K562 (cell line): ENCODE measurements around the gene RARG. TPM values are rescaled to one million over a fixed set of nuclear protein-coding genes. Genes with fewer than 3 reads are reported as not detected.

ENCODE experiments used
- BRD4 ChIP-seq: fragments of 200-600 bp; sonication (generic); IDR thresholded peaks from 2 replicates; pipeline ENCODE4 v1.6.1; 2017; ENCODE audit warnings: inconsistent platforms
- CBX3 ChIP-seq, 2 experiments: IDR thresholded peaks; 1 replicate in 1 of 2; 2 replicates in 1 of 2; pipeline ENCODE4 v1.6.1; 2012; ENCODE audit warnings: inconsistent platforms in 2 of 2, low read length in 2 of 2, borderline replicate concordance in 1 of 2, control low read depth in 1 of 2
- DACH1 ChIP-seq: fragments of 450-650 bp; IDR thresholded peaks from 2 replicates; pipeline ENCODE4 v1.6.1; 2018; ENCODE audit not compliant: partially characterized antibody
- DDX20 ChIP-seq: fragments of 450-650 bp; IDR thresholded peaks from 2 replicates; pipeline ENCODE4 v1.6.1; 2016; ENCODE audit warnings: missing genetic modification characterization, low read depth, mild to moderate bottlenecking, missing compliant biosample characterization, moderate library complexity
- ELK3 ChIP-seq: fragments of 450-650 bp; formaldehyde crosslinking; IDR thresholded peaks from 2 replicates; pipeline ENCODE4 v1.4.0; 2020; ENCODE audit warnings: mild to moderate bottlenecking
- GABPA ChIP-seq: fragments of 200-800 bp; sonication (Bioruptor generic); conservative IDR thresholded peaks from 2 replicates; pipeline ENCODE4 v1.6.1; 2016; ENCODE audit warnings: low read depth, missing genetic modification characterization, missing compliant biosample characterization
- KDM2B ChIP-seq: fragments of 250-450 bp; sonication (Bioruptor Pico); IDR thresholded peaks from 2 replicates; pipeline ENCODE4 v1.8.0; 2021; ENCODE audit warnings: mild to moderate bottlenecking, moderate library complexity
- KLF6 ChIP-seq: fragments of 250-450 bp; sonication (Bioruptor Pico); IDR thresholded peaks from 2 replicates; pipeline ENCODE4 v1.4.0; 2020; ENCODE audit warnings: mild to moderate bottlenecking, moderate library complexity, borderline replicate concordance
- PREB ChIP-seq: sonication (generic); formaldehyde crosslinking; IDR thresholded peaks from 2 replicates; pipeline ENCODE4 v1.8.1; 2023; ENCODE audit warnings: mild to moderate bottlenecking, missing genetic modification reagents
- PTRF ChIP-seq: fragments of 450-650 bp; IDR thresholded peaks from 2 replicates; pipeline ENCODE4 v1.6.1; 2016; ENCODE audit warnings: mild to moderate bottlenecking, missing genetic modification characterization, missing compliant biosample characterization
- RFX5 ChIP-seq: IDR thresholded peaks from 2 replicates; pipeline ENCODE4 v1.6.1; 2011; ENCODE audit warnings: low read depth, mild to moderate bottlenecking, improper control_type of control experiment, low read length
- SAFB2 ChIP-seq: fragments of 200-400 bp; formaldehyde crosslinking; IDR thresholded peaks from 2 replicates; pipeline ENCODE4 v1.6.1; 2018; ENCODE audit warnings: borderline replicate concordance, low read length, low read depth, moderate library complexity; ENCODE audit not compliant: severe bottlenecking
- ZNF696 ChIP-seq: fragments of 250-450 bp; sonication (Bioruptor Pico); conservative IDR thresholded peaks from 2 replicates; pipeline ENCODE4 v1.4.0; 2020; ENCODE audit warnings: mild to moderate bottlenecking, moderate library complexity
- ZNF785 ChIP-seq: fragments of 250-450 bp; sonication (Bioruptor Pico); IDR thresholded peaks from 2 replicates; pipeline ENCODE4 v1.4.0; 2020; ENCODE audit warnings: mild to moderate bottlenecking
- polyA plus RNA-seq, 8 experiments: library from polyadenylated mRNA; depleted of rRNA in 4 of 8; stranded (reverse) in 5 of 8; unstranded in 3 of 8; fragments of >200 nt; fragmentation: Nextera tagmentation in 2 of 8; fragmentation: Illumina TruSeq in 1 of 8; extraction: Ambion mirVana in 2 of 8; extraction: Trizol in 1 of 8; gene quantifications; 2 replicates each; pipeline versions ENCODE4 v1.2.1 to v1.2.3, GENCODE V29; 2011 to 2014; ENCODE audit warnings: inconsistent platforms in 1 of 8, missing spikeins in 1 of 8
- total RNA-seq, 7 experiments: library from RNA; depleted of rRNA in 6 of 7; stranded (reverse); fragments of >200 nt in 6 of 7; fragmentation: Illumina TruSeq in 2 of 7; extraction: Trizol in 2 of 7; gene quantifications; 2 replicates each; pipeline versions ENCODE4 v1.2.1 to v1.2.3, GENCODE V29; 2011 to 2021; ENCODE audit warnings: low replicate concordance in 1 of 7
- TF ChIP-seq, protein P1 (sequence below): IDR thresholded peaks from 2 replicates; pipeline ENCODE4 v1.6.1; 2011; ENCODE audit not compliant: insufficient read length; ENCODE audit errors: extremely low read depth

RARG gene
- total and polyA plus RNA-seq, 9 of the 15 experiments (the other 6 are each of a cell fraction or from before 2014, with no cell fraction given) = 0.18 to 7.6 (median 3.8) TPM

DNA sequence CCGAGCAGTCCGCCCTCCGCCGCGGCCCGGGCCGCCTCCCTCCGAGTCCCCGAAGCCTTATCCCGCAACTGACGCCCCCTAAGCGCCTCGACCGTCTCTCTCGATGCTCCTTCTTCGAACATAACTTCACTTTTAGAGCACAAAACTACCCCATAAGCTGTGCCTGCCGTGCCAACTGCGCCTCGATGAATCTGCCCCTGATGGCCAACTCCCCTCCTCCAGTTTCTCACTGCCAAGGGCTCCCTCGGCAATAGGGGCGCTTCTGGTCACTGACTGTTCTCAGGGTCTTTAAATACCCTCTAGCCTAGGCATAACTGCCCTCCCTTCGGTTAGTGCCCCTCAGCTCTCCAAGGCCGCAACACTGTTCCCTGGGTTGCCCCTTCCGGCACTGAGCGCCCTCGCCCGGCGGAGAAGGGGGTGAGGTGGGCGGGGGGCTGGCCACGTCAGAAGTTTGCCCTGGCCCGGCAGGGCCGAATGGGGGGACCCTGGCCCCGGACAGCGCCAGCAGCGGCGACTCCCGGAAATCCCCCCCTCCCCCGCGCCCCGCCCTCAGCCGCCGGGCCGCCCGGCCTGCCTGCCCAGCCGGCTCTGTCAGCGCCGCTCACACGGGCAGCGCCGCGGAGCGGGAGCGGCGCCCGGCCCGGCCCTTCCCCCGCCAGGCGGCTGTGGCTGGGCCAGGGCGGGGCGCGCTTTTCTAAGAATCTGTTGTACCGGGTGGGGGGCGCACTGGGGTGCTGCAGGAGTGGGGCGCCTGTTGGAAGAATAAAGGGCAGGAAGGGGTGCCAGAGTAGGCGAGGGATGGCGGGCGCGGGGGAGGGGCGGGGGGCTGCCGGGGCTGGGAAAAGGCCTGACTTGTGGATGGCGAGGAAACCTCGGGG is 10.6 kb downstream of the RARG start (continued):
- TF ChIP-seq ELK3 (no peak), RFX5 (no peak), SAFB2 (no peak), PREB (CRISPR knock-in tag) (no peak), DACH1 (no peak), DDX20 (no peak), KDM2B (no peak), GABPA (peak; percentile 79), CBX3 (IDR thresholded peaks at IDR 0.05; ENCODE audit: borderline replicate concordance in 1 of 2, low read length in 2 of 2) (no peak), PTRF (no peak), ZNF696 (CRISPR knock-in tag) (no peak), KLF6 (no peak), BRD4 (peak; percentile 62; the same call in 1 of the 2 replicates), ZNF785 (no peak)
- TF ChIP-seq, protein P1, sequence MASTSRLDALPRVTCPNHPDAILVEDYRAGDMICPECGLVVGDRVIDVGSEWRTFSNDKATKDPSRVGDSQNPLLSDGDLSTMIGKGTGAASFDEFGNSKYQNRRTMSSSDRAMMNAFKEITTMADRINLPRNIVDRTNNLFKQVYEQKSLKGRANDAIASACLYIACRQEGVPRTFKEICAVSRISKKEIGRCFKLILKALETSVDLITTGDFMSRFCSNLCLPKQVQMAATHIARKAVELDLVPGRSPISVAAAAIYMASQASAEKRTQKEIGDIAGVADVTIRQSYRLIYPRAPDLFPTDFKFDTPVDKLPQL = no peak
